DMS 273 (cell line): Measurements from ENCODE around the gene SLC40A1.

Experiments
- DNase-seq: peaks from one replicate; lab custom pipeline; 2025; ENCODE audit not compliant: unreplicated experiment; lab: John Stamatoyannopoulos, UW

Gene SLC40A1

GRCh38 chr2:189542145-189542882, 38.3 kb downstream of the SLC40A1 start:
- DNase-seq = no peak

DNA sequence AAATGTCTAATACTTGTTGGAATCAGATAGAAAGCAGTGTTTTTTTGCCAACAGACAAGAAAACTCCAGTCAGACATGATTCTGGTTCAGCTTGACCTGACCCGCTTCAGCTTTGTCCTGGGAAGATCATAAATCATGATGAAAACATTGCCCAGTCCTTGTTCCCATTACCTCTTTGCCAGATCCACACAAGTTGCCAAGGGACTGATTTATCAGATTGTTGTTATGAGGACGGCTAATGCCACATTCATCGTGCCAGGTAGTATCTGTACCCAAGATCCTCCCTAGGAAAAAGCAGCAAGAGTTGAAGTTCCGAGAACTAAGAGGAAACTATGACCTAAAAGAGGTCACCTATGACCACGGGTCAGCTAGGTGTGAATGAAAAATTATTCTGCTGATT, 39.0 kb downstream of the SLC40A1 start:
- no peak for DNase-seq

- DNase-seq = no peak
Measured at GRCh38 chr2:189540551-189540950, 40.0 kb downstream of the SLC40A1 start.

DNA sequence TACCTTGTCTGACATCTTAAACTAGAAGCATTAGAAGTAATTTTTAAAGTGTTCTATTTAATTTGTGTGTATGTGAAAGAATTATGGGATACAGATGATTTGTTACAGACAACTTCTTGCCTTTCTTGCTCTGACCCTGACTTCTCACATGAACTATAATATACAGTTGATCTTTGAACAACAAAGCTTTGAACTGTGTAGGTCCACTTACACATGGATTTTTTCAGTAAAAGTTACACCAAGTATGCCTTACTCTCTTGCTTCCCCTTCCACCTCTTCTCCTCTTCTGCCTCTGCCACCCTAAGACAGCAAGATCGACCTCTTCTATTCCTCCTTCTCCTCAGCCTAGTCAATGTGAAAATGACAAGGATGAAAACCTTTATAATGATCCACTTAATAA, 42.2 kb downstream of the SLC40A1 start:
- DNase-seq = no peak

GRCh38 chr2:189536830-189537229, 43.8 kb downstream of the SLC40A1 start:
- no peak for DNase-seq

GRCh38 chr2:189534854-189535832, 45.4 kb downstream of the SLC40A1 start:
- no peak for DNase-seq

- no peak for DNase-seq
Measured at GRCh38 chr2:189533288-189534035, 47.1 kb downstream of the SLC40A1 start.

DNA sequence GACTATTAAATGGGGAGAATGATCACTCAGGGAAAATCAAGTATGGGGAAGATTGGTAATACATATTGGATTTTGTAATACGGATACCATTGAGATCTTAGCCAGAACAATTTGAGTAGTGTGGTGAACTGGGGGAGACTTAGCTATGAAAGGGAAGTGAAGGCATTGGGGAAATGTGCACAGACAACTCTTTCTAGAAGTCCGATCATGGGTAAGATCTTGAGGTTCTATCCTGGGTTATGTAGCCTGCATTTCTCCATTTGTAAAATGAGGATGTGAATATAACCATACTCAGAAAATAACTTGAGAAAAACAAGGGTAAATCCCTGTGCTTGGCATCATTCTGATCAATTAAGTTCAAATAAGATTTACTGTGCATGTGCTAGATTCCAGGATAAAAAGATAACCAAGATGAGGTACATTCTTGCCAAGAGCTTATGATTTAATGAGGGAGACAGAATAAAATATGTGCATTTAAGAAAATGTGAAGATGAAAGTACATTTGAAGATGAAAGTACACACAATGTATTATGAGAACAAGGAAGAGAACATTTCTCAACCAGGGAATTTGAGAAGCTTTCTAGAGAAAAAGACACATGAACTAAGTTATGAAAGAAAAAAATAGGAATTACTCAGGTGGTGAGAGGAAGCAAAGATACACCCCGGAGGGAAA, 49.5 kb downstream of the SLC40A1 start:
- no peak for DNase-seq

DNA sequence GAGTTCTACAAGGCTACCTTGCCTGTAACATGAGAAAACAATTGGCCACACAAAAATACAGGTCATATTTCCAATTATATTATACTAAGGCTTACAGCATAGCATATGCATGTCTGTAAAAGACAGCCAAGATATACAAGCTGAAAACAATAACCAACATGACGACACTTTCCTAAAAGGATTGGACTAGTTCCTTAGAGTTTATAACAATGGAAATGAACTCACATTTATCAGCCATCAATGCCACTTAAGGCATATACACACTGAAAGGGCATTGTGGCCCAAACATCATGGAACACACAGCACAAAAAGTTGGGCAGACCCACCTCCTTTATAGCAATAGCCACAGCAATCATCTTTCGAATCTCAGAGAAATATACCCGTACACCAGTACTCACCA, 52.0 kb downstream of the SLC40A1 start:
- no peak for DNase-seq

- DNase-seq = no peak
Measured at GRCh38 chr2:189527812-189528592, 52.6 kb downstream of the SLC40A1 start.

DNA sequence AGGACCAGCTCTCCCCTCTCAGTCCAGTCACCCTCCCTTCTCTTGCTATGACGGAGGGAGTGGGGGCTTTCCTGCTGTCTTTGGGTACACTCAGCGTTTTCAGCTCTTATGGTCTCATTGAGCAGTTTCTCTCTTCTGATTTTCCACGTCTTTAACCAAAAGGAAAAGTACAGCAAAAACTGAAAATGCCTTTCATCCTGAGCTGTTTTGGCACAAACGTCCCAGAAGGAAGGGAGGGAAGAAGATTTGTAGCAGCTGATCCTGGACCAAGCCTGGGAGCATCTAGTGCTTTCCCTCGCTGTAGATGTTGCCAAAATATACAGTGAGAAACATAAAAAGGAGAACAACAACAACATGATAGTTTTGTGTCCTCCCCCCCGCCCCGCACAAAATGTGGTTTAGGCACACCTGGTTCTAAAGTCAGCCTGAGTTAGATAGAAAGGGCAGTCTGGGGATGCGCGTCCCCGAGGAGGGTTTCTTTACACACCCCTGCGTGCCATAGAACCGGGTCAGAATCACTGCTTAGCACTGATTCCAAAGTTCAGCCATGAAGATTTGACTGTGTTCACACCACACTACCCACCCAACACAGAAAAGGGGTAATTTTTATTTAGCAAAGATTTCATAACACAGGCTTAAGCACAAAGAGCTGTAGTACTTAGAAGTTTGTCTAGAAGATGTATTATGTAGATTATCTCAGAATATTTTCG, 53.4 kb downstream of the SLC40A1 start:
- DNase-seq = no peak

DNA sequence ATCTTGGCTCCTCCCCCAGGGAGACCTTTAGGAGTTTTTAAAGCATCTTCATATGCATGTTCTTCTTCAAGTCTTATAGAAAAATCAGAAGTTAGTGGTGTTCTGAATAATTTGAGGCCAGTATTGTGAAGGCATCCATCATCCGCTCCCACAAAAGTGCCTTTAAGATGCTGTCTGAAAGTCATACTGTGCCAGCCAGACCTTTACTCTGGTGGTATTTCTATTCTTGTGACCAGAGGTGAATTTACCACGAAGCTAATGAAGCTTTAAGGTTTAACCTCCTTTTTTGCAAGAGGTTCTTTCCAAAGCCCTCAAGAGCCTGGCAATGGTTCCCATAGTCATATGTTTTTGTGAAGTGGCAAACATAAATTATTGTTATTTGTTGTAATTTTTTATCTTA, 54.3 kb downstream of the SLC40A1 start:
- DNase-seq = no peak

DNA sequence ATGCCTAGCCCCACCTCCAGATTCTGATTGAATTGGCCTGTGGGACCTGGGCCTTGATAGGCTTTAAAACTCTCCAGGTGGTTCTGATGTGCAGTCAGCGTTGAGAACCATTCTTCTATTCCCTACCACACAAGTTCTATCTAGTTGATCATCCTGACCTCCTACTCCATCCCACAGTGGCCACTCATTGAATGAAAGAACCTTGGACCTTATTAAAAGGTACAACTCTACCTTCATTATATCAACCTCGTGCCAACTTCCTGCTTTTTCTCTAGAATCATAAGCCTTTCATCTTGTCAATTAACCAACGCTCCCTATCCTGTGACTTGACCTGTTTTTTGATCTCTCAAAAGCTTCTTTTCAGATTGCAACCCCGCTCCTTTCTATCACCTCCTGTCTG, 55.8 kb downstream of the SLC40A1 start:
- no peak for DNase-seq

DNA sequence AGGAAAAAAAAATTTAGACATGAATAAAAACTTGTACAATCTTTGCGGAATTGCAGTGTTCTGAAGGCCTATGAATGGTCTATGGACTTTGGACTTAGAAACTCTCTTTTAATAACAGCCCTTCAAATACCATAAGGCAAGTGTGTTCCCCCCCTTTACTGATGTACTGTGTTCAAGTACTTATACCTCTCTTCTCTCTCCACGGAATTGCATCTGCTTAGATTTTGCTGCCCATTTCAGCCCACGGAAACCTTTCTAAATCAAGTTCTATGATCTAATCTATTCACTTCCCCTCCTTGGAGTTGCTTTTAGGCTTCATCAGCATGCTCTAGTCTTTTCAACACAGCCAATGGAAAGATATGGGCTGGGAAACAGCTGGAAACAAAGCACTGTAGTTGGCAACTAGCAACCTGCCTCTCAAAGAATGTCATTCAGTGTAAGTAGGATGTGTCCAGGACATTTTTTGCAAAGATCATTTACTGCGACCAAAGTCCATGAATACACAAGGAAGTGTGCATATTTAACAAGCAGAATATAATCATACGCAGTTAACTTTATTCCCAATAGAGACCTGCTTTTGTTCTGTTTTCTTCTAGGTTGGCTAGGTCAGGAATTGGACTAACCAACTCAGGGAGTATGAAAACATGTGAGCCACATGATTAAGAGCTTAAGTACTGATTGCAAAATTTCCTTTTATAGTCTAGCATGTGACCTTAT, 58.0 kb downstream of the SLC40A1 start:
- no peak for DNase-seq

GRCh38 chr2:189521699-189522434, 58.7 kb downstream of the SLC40A1 start:
- no peak for DNase-seq

- DNase-seq = no peak
Measured at GRCh38 chr2:189519631-189520387, 60.8 kb downstream of the SLC40A1 start.

GRCh38 chr2:189517847-189518535, 62.6 kb downstream of the SLC40A1 start:
- DNase-seq = no peak
